WTC11 (cell line): Measurements from ENCODE around the gene AP1G2. TPM values are rescaled to one million over a fixed set of nuclear protein-coding genes. Genes with fewer than 3 reads are reported as not detected.

Experiments
- AFF4 ChIP-seq: sonication (generic); formaldehyde crosslinking; IDR thresholded peaks from 2 replicates; pipeline ENCODE4 v1.8.1; 2023; ENCODE audit warnings: mild to moderate bottlenecking, missing genetic modification reagents, borderline replicate concordance
- CDX4 ChIP-seq: fragments of 250-450 bp; sonication (Bioruptor Pico); IDR thresholded peaks from 2 replicates; pipeline ENCODE4 v1.9.0; 2021; ENCODE audit warnings: moderate library complexity, mild to moderate bottlenecking, inconsistent platforms, borderline replicate concordance
- ELF4 ChIP-seq: sonication (generic); formaldehyde crosslinking; IDR thresholded peaks from 2 replicates; pipeline ENCODE4 v1.8.1; 2022; ENCODE audit warnings: low read depth, mild to moderate bottlenecking, moderate library complexity, missing genetic modification reagents
- FOXK1 ChIP-seq: sonication (generic); formaldehyde crosslinking; IDR thresholded peaks from 2 replicates; pipeline ENCODE4 v1.8.0; 2022; ENCODE audit warnings: mild to moderate bottlenecking, moderate library complexity, missing genetic modification reagents
- GRHL2 ChIP-seq: fragments of 250-450 bp; sonication (Bioruptor Pico); IDR thresholded peaks from 2 replicates; pipeline ENCODE4 v1.8.0; 2022; ENCODE audit warnings: mild to moderate bottlenecking, moderate library complexity; ENCODE audit not compliant: insufficient replicate concordance, severe bottlenecking
- IRF2 ChIP-seq: sonication (generic); formaldehyde crosslinking; IDR thresholded peaks from 2 replicates; pipeline ENCODE4 v1.8.0; 2022; ENCODE audit warnings: low read depth, missing genetic modification reagents, borderline replicate concordance
- JAZF1 ChIP-seq: fragments of 250-450 bp; sonication (Bioruptor Pico); IDR thresholded peaks from 2 replicates; pipeline ENCODE4 v1.9.0; 2021; ENCODE audit warnings: moderate library complexity, mild to moderate bottlenecking, inconsistent platforms
- KAT7 ChIP-seq: sonication (generic); formaldehyde crosslinking; IDR thresholded peaks from 2 replicates; pipeline ENCODE4 v1.8.1; 2023; ENCODE audit warnings: missing genetic modification reagents, mild to moderate bottlenecking, borderline replicate concordance
- MAX ChIP-seq: sonication (generic); formaldehyde crosslinking; IDR thresholded peaks from 2 replicates; pipeline ENCODE4 v1.8.0; 2022; ENCODE audit warnings: mild to moderate bottlenecking, missing genetic modification reagents
- MXD4 ChIP-seq: fragments of 250-450 bp; sonication (Bioruptor Pico); IDR thresholded peaks from 2 replicates; pipeline ENCODE4 v1.8.0; 2021; ENCODE audit warnings: mild to moderate bottlenecking, moderate library complexity, borderline replicate concordance
- NFE2L1 ChIP-seq: sonication (generic); formaldehyde crosslinking; IDR thresholded peaks from 2 replicates; pipeline ENCODE4 v1.8.1; 2023; ENCODE audit warnings: missing genetic modification reagents
- OVOL2 ChIP-seq: fragments of 250-450 bp; sonication (Bioruptor Pico); IDR thresholded peaks from 2 replicates; pipeline ENCODE4 v1.9.0; 2021; ENCODE audit warnings: mild to moderate bottlenecking, borderline replicate concordance
- PRRX2 ChIP-seq: fragments of 250-450 bp; sonication (Bioruptor Pico); IDR thresholded peaks from 2 replicates; pipeline ENCODE4 v1.8.0; 2021; ENCODE audit warnings: mild to moderate bottlenecking
- SMAD3 ChIP-seq: sonication (generic); formaldehyde crosslinking; IDR thresholded peaks from 2 replicates; pipeline ENCODE4 v1.8.0; 2022; ENCODE audit warnings: missing genetic modification reagents, mild to moderate bottlenecking, borderline replicate concordance
- SMAD4 ChIP-seq: sonication (generic); formaldehyde crosslinking; IDR thresholded peaks from 2 replicates; pipeline ENCODE4 v1.8.0; 2022; ENCODE audit warnings: mild to moderate bottlenecking, missing genetic modification reagents
- TCF7 ChIP-seq: sonication (generic); formaldehyde crosslinking; IDR thresholded peaks from 2 replicates; pipeline ENCODE4 v1.8.0; 2022; ENCODE audit warnings: mild to moderate bottlenecking, low read depth, missing genetic modification reagents, moderate library complexity
- TEAD4 ChIP-seq: sonication (generic); formaldehyde crosslinking; IDR thresholded peaks from 2 replicates; pipeline ENCODE4 v1.8.0; 2022; ENCODE audit warnings: mild to moderate bottlenecking, missing genetic modification reagents
- TP53 ChIP-seq: sonication (generic); formaldehyde crosslinking; IDR thresholded peaks from 2 replicates; pipeline ENCODE4 v1.8.1; 2023; ENCODE audit warnings: mild to moderate bottlenecking, missing genetic modification reagents
- ZBTB21 ChIP-seq: sonication (generic); formaldehyde crosslinking; IDR thresholded peaks from 2 replicates; pipeline ENCODE4 v1.8.1; 2023; ENCODE audit warnings: mild to moderate bottlenecking, missing genetic modification reagents, borderline replicate concordance
- ZNF138 ChIP-seq: sonication (generic); formaldehyde crosslinking; conservative IDR thresholded peaks from 2 replicates; pipeline ENCODE4 v1.8.1; 2022; ENCODE audit warnings: mild to moderate bottlenecking, moderate library complexity, missing genetic modification reagents
- ZNF263 ChIP-seq: sonication (generic); formaldehyde crosslinking; IDR thresholded peaks from 2 replicates; pipeline ENCODE4 v1.8.1; 2022; ENCODE audit warnings: low read depth, mild to moderate bottlenecking, moderate library complexity, missing genetic modification reagents
- ZNF512 ChIP-seq: sonication (generic); formaldehyde crosslinking; IDR thresholded peaks from 2 replicates; pipeline ENCODE4 v1.8.1; 2022; ENCODE audit warnings: missing genetic modification reagents, borderline replicate concordance
- ZNF532 ChIP-seq: fragments of 250-450 bp; sonication (Bioruptor Pico); IDR thresholded peaks from 2 replicates; pipeline ENCODE4 v1.9.0; 2021; ENCODE audit warnings: mild to moderate bottlenecking, borderline replicate concordance
- total RNA-seq: library from RNA; stranded (reverse); gene quantifications from 3 replicates; pipeline ENCODE4 v1.2.3, GENCODE V29; 2021
- TF ChIP-seq, protein P1 (sequence below): sonication (generic); formaldehyde crosslinking; IDR thresholded peaks from 2 replicates; pipeline ENCODE4 v1.8.1; 2023; ENCODE audit warnings: mild to moderate bottlenecking, missing genetic modification reagents, moderate library complexity
- TF ChIP-seq, protein P2 (sequence below): sonication (generic); formaldehyde crosslinking; IDR thresholded peaks from 2 replicates; pipeline ENCODE4 v1.8.0; 2022; ENCODE audit warnings: mild to moderate bottlenecking, missing genetic modification reagents

The AP1G2 gene
- total RNA-seq, 1 experiment from 2014 or later = 122 TPM

DNA sequence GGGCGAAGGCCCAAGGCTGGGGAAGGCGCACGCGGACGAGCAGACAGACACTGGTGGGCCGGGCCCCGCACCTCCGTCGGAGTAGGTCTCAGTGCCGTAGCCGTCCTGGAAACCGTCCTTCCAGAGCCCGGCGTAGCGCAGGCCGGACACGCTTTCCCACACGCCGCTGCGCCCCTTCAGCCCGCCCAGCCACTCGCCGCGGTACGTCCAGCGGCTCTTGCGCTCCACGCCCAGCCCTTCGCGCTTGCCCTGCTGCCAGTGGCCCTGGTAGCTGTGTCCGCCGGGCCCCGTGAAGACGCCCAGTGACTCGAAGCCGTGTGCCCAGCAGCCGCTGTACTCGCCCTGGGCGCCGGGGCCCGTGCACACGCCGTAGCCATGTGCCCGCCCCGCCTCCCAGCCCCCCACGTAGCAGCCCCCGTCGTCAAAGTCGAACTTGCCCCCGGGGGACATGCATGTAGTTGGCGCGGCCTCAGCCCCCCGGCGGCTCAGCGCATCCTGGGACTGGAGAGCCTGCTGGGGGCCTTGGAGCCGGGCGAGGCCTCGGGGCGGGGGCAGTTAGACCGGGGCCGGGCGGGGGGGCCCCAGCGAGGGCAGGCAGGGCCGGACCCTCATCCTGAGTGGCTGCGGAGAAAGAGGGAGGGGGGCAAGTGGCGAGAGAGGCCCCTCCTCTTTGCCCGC, 9.6 kb upstream of the AP1G2 start (continued):
- no peak for TF ChIP-seq KAT7 (CRISPR knock-in tag)
- TF ChIP-seq ZNF263 (CRISPR knock-in tag) = no peak
- TF ChIP-seq MXD4 = no peak
- no peak for TF ChIP-seq JAZF1 (CRISPR knock-in tag)
- no peak for TF ChIP-seq NFE2L1
- TF ChIP-seq ZNF138 (CRISPR knock-in tag) = no peak
- no peak for TF ChIP-seq ELF4 (CRISPR knock-in tag)
- TF ChIP-seq, protein P1, sequence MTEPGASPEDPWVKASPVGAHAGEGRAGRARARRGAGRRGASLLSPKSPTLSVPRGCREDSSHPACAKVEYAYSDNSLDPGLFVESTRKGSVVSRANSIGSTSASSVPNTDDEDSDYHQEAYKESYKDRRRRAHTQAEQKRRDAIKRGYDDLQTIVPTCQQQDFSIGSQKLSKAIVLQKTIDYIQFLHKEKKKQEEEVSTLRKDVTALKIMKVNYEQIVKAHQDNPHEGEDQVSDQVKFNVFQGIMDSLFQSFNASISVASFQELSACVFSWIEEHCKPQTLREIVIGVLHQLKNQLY (CRISPR knock-in tag) = no peak
- TF ChIP-seq FOXK1 (CRISPR knock-in tag) = 0 out of 2 replicates have a peak, but pooled peaks have one; percentile 39
- TF ChIP-seq CDX4 (CRISPR knock-in tag) = no peak
- TF ChIP-seq TCF7 (CRISPR knock-in tag) = no peak
- no peak for TF ChIP-seq OVOL2 (CRISPR knock-in tag)
- peak; percentile 83 for TF ChIP-seq MAX (CRISPR knock-in tag)
- TF ChIP-seq GRHL2 (CRISPR knock-in tag) = no peak
- peak; percentile 70; the same call in 1 of the 2 replicates for TF ChIP-seq TP53 (CRISPR knock-in tag)
- no peak for TF ChIP-seq IRF2 (CRISPR knock-in tag)
- TF ChIP-seq ZBTB21 (CRISPR knock-in tag) = peak; percentile 69; the same call in 1 of the 2 replicates
- TF ChIP-seq, protein P2, sequence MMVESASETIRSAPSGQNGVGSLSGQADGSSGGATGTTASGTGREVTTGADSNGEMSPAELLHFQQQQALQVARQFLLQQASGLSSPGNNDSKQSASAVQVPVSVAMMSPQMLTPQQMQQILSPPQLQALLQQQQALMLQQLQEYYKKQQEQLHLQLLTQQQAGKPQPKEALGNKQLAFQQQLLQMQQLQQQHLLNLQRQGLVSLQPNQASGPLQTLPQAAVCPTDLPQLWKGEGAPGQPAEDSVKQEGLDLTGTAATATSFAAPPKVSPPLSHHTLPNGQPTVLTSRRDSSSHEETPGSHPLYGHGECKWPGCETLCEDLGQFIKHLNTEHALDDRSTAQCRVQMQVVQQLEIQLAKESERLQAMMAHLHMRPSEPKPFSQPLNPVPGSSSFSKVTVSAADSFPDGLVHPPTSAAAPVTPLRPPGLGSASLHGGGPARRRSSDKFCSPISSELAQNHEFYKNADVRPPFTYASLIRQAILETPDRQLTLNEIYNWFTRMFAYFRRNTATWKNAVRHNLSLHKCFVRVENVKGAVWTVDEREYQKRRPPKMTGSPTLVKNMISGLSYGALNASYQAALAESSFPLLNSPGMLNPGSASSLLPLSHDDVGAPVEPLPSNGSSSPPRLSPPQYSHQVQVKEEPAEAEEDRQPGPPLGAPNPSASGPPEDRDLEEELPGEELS = peak; percentile 83; the same call in 1 of the 2 replicates
- no peak for TF ChIP-seq TEAD4 (CRISPR knock-in tag)
- no peak for TF ChIP-seq ZNF532
- no peak for TF ChIP-seq ZNF512
- TF ChIP-seq SMAD4 (CRISPR knock-in tag) = no peak
- no peak for TF ChIP-seq SMAD3 (CRISPR knock-in tag)
- no peak for TF ChIP-seq PRRX2
- TF ChIP-seq AFF4 (CRISPR knock-in tag) = no peak
